Karpas-422 (cell line): ENCODE data around the gene WDR5. TPM values are rescaled to one million over a fixed set of nuclear protein-coding genes. Genes with fewer than 3 reads are reported as not detected.
A peak's percentile ranks its signal among the peaks of the same experiment; 100 is the strongest.

Source experiments
- DNase-seq: peaks from one replicate; pipeline ENCODE4 v3.0.0-alpha.2; 2015
- H2AFZ ChIP-seq: fragments of 200-600 bp; sonication (generic); 2 replicates; pipeline ENCODE4 v1.6.1; 2014; ENCODE audit warnings: antibody characterized with exemption, low read length, mixed read lengths
- H3K27ac ChIP-seq: fragments of 200-600 bp; sonication (generic); 2 replicates; pipeline ENCODE4 v1.5.1; 2014; ENCODE audit warnings: mild to moderate bottlenecking, low read length, moderate library complexity
- H3K27me3 ChIP-seq: fragments of 200-600 bp; sonication (generic); 2 replicates; pipeline ENCODE4 v1.6.1; 2014; ENCODE audit warnings: low read length, mixed read lengths
- H3K36me3 ChIP-seq: fragments of 200-600 bp; sonication (generic); 2 replicates; pipeline ENCODE4 v1.6.1; 2014; ENCODE audit warnings: low read length, mixed read lengths; ENCODE audit not compliant: insufficient read depth
- H3K4me1 ChIP-seq: fragments of 200-600 bp; sonication (generic); 2 replicates; pipeline ENCODE4 v1.6.1; 2014; ENCODE audit warnings: mild to moderate bottlenecking, low read length, mixed read lengths
- H3K4me2 ChIP-seq: fragments of 200-600 bp; sonication (generic); 2 replicates; pipeline ENCODE4 v1.6.1; 2014; ENCODE audit warnings: low read length, low read depth, mild to moderate bottlenecking; ENCODE audit not compliant: poor library complexity, severe bottlenecking
- H3K4me3 ChIP-seq: fragments of 200-600 bp; sonication (generic); 2 replicates; pipeline ENCODE4 v1.5.1; 2014; ENCODE audit warnings: mild to moderate bottlenecking, antibody characterized with exemption, low read length, mixed read lengths
- H3K79me2 ChIP-seq: fragments of 200-600 bp; sonication (generic); 2 replicates; pipeline ENCODE4 v1.6.1; 2014; ENCODE audit warnings: mild to moderate bottlenecking, low read length, mixed read lengths
- H3K9ac ChIP-seq: fragments of 200-600 bp; sonication (generic); 2 replicates; pipeline ENCODE4 v1.6.0; 2014; ENCODE audit warnings: low read length
- H3K9me2 ChIP-seq: fragments of 200-600 bp; sonication (generic), shearing (Covaris generic); replicated peaks from 2 replicates; pipeline ENCODE4 v1.6.0; 2014; ENCODE audit warnings: mild to moderate bottlenecking, low read length, moderate library complexity; ENCODE audit not compliant: insufficient read depth
- H3K9me3 ChIP-seq: fragments of 300-700, 200-600 bp; sonication (generic); 2 replicates; pipeline ENCODE4 v1.6.1; 2014; ENCODE audit warnings: low read length, mixed read lengths
- H4K20me1 ChIP-seq: fragments of 200-600 bp; sonication (generic); 2 replicates; pipeline ENCODE4 v1.6.1; 2014; ENCODE audit warnings: mild to moderate bottlenecking, antibody characterized with exemption, low read length, low read depth; ENCODE audit not compliant: insufficient read depth
- total RNA-seq: library from RNA; depleted of rRNA; stranded (reverse); fragments of >200 nt; shearing (Covaris generic); gene quantifications from 2 replicates; pipeline ENCODE4 v1.2.3, GENCODE V29; 2014; ENCODE audit warnings: low replicate concordance

Gene WDR5
- total RNA-seq, 1 experiment from 2014 or later, result 19.6 TPM

GRCh38 chr9:134175291-134175807, 39.5 kb downstream of the WDR5 start:
- H3K27me3 ChIP-seq, result no peaks in the 10 kb centered on the region
- H3K79me2 ChIP-seq, result no peaks in the 10 kb centered on the region
- no peak overlapping the region for H3K4me3 ChIP-seq
- H4K20me1 ChIP-seq, result no peaks in the 10 kb centered on the region
- H3K9me2 ChIP-seq, result no peaks in the 10 kb centered on the region
- H3K36me3 ChIP-seq, result no peaks in the 10 kb centered on the region
- peak; percentile 74 for DNase-seq
- no peak overlapping the region for H3K4me2 ChIP-seq
- H3K4me1 ChIP-seq, result peaks cover 19% of the 10 kb centered on the region
- H3K27ac ChIP-seq, result no peak overlapping the region
- H3K9me3 ChIP-seq, result no peaks in the 10 kb centered on the region
- H3K9ac ChIP-seq, result no peak overlapping the region
- peak overlapping the region; percentile 21; the same call in 1 of the 2 replicates for H2AFZ ChIP-seq

- no peaks in the 10 kb centered on the region for H3K36me3 ChIP-seq
- H3K9me3 ChIP-seq, result no peaks in the 10 kb centered on the region
- H2AFZ ChIP-seq, result no peak overlapping the region
- H3K4me3 ChIP-seq, result no peak overlapping the region
- H3K79me2 ChIP-seq, result no peaks in the 10 kb centered on the region
- H3K4me2 ChIP-seq, result no peak overlapping the region
- no peak for DNase-seq
- H3K9me2 ChIP-seq, result no peaks in the 10 kb centered on the region
- H3K27me3 ChIP-seq, result no peaks in the 10 kb centered on the region
- H3K27ac ChIP-seq, result no peak overlapping the region
- no peak overlapping the region for H3K9ac ChIP-seq
- H3K4me1 ChIP-seq, result peaks cover 19% of the 10 kb centered on the region
- H4K20me1 ChIP-seq, result no peaks in the 10 kb centered on the region
Observed at GRCh38 chr9:134175808-134176598, 40.1 kb downstream of the WDR5 start.

- no peak for DNase-seq
- no peak overlapping the region for H3K4me2 ChIP-seq
- peaks cover 19% of the 10 kb centered on the region for H3K4me1 ChIP-seq
- H3K9ac ChIP-seq, result no peak overlapping the region
- no peaks in the 10 kb centered on the region for H3K27me3 ChIP-seq
- no peaks in the 10 kb centered on the region for H3K9me3 ChIP-seq
- no peak overlapping the region for H2AFZ ChIP-seq
- no peaks in the 10 kb centered on the region for H3K9me2 ChIP-seq
- H4K20me1 ChIP-seq, result no peaks in the 10 kb centered on the region
- H3K36me3 ChIP-seq, result no peaks in the 10 kb centered on the region
- no peak overlapping the region for H3K4me3 ChIP-seq
- no peaks in the 10 kb centered on the region for H3K79me2 ChIP-seq
- H3K27ac ChIP-seq, result no peak overlapping the region
Observed at GRCh38 chr9:134176599-134176968, 40.7 kb downstream of the WDR5 start.

GRCh38 chr9:134177186-134177585, 41.3 kb downstream of the WDR5 start:
- Histone ChIP-seq H3K9me2 (no peaks in the 10 kb centered on the region), H3K4me3 (no peak overlapping the region), H3K27ac (no peak overlapping the region), H3K36me3 (no peaks in the 10 kb centered on the region), H3K9ac (no peak overlapping the region), H3K4me1 (peaks cover 19% of the 10 kb centered on the region), H3K79me2 (no peaks in the 10 kb centered on the region), H2AFZ (no peak overlapping the region), H3K4me2 (no peak overlapping the region), H3K9me3 (no peaks in the 10 kb centered on the region), H4K20me1 (no peaks in the 10 kb centered on the region), H3K27me3 (no peaks in the 10 kb centered on the region)
- no peak for DNase-seq

GRCh38 chr9:134177624-134178393, 41.9 kb downstream of the WDR5 start:
- H3K9ac ChIP-seq, result no peak overlapping the region
- H3K27ac ChIP-seq, result no peak overlapping the region
- DNase-seq, result no peak
- no peaks in the 10 kb centered on the region for H3K79me2 ChIP-seq
- H3K9me3 ChIP-seq, result peaks cover 5% of the 10 kb centered on the region; the same call in 1 of the 2 replicates
- no peaks in the 10 kb centered on the region for H3K36me3 ChIP-seq
- H3K4me1 ChIP-seq, result peaks cover 19% of the 10 kb centered on the region
- no peak overlapping the region for H3K4me3 ChIP-seq
- no peaks in the 10 kb centered on the region for H3K27me3 ChIP-seq
- no peaks in the 10 kb centered on the region for H3K9me2 ChIP-seq
- H3K4me2 ChIP-seq, result no peak overlapping the region
- H2AFZ ChIP-seq, result no peak overlapping the region
- no peaks in the 10 kb centered on the region for H4K20me1 ChIP-seq

- Histone ChIP-seq H3K4me3 (no peak overlapping the region), H3K27me3 (no peaks in the 10 kb centered on the region), H3K9me3 (peaks cover 6% of the 10 kb centered on the region; the same call in 1 of the 2 replicates), H3K9me2 (no peaks in the 10 kb centered on the region), H3K9ac (no peak overlapping the region), H3K4me1 (peaks cover 19% of the 10 kb centered on the region), H3K79me2 (no peaks in the 10 kb centered on the region), H3K4me2 (no peak overlapping the region), H3K27ac (no peak overlapping the region), H3K36me3 (no peaks in the 10 kb centered on the region), H4K20me1 (no peaks in the 10 kb centered on the region), H2AFZ (no peak overlapping the region)
- no peak for DNase-seq
Observed at GRCh38 chr9:134178394-134178767, 42.5 kb downstream of the WDR5 start.

- H3K27me3 ChIP-seq, result no peaks in the 10 kb centered on the region
- no peaks in the 10 kb centered on the region for H3K9me2 ChIP-seq
- H3K4me1 ChIP-seq, result peaks cover 15% of the 10 kb centered on the region
- H3K4me2 ChIP-seq, result no peak overlapping the region
- no peaks in the 10 kb centered on the region for H3K79me2 ChIP-seq
- DNase-seq, result no peak
- peaks cover 6% of the 10 kb centered on the region; the same call in 1 of the 2 replicates for H3K9me3 ChIP-seq
- H3K36me3 ChIP-seq, result no peaks in the 10 kb centered on the region
- no peaks in the 10 kb centered on the region for H4K20me1 ChIP-seq
- H3K9ac ChIP-seq, result no peak overlapping the region
- no peak overlapping the region for H3K27ac ChIP-seq
- H2AFZ ChIP-seq, result no peak overlapping the region
- H3K4me3 ChIP-seq, result no peak overlapping the region
Observed at GRCh38 chr9:134178768-134179551, 43.1 kb downstream of the WDR5 start.

- Histone ChIP-seq H3K4me1 (peaks cover 9% of the 10 kb centered on the region), H3K27me3 (no peaks in the 10 kb centered on the region), H2AFZ (no peak overlapping the region), H3K9ac (no peak overlapping the region), H3K36me3 (no peaks in the 10 kb centered on the region), H3K9me3 (peaks cover 6% of the 10 kb centered on the region; the same call in 1 of the 2 replicates), H4K20me1 (no peaks in the 10 kb centered on the region), H3K4me3 (no peak overlapping the region), H3K27ac (no peak overlapping the region), H3K4me2 (no peak overlapping the region), H3K9me2 (no peaks in the 10 kb centered on the region), H3K79me2 (no peaks in the 10 kb centered on the region)
- no peak for DNase-seq
Observed at GRCh38 chr9:134179595-134179917, 43.7 kb downstream of the WDR5 start.
